Keratinocyte (primary cell): ENCODE measurements around the gene PRLR.

Source experiments
- CTCF ChIP-seq, 3 experiments: IDR thresholded peaks in 1 of 3; conservative IDR thresholded peaks in 1 of 3; optimal IDR thresholded peaks in 1 of 3; 2 replicates in 2 of 3; 3 replicates in 1 of 3; pipeline versions ENCODE3 to v1.5.1; 2011; ENCODE audit warnings: low read length in 3 of 3, mild to moderate bottlenecking in 3 of 3, moderate library complexity in 2 of 3, control low read depth in 1 of 3, inconsistent platforms in 1 of 3; ENCODE audit not compliant: insufficient read depth in 2 of 3; ENCODE audit errors: extremely low read depth in 1 of 3
- EZH2 ChIP-seq: IDR thresholded peaks from one replicate; pipeline ENCODE4 v1.6.1; 2012; ENCODE audit warnings: inconsistent platforms, mild to moderate bottlenecking, low read length, moderate library complexity

GRCh38 chr5:35145691-35146317, 84.5 kb downstream of the PRLR start:
- TF ChIP-seq EZH2, result no peak
- TF ChIP-seq CTCF (optimal IDR thresholded peaks at IDR 0.05 in 1 of 3, IDR thresholded peaks at IDR 0.05 in 1 of 3, conservative IDR thresholded peaks at IDR 0.05 in 1 of 3; ENCODE audit: extremely low read depth in 1 of 3, insufficient read depth in 2 of 3, low read length in 3 of 3), result no peak
